Stimulated activated CD4-positive, alpha-beta T cell treated with anti-CD3 and anti-CD28 coated beads, Interleukin-2, amount 100 ng/mL, for 4 hours (primary cell): ENCODE results near the gene ACBD6.
"Not testable (repeated sequence)": the region's sequence is repeated elsewhere in the genome, so short reads cannot be mapped to it uniquely, and the experiment has no call there.

ENCODE experiments used
- DNase-seq: peaks from one replicate; pipeline ENCODE4 v3.0.0-alpha.2; 2020; ENCODE audit warnings: low read depth

Gene ACBD6

GRCh38 chr1:180415985-180416633, 86.3 kb downstream of the ACBD6 start:
- no peak for DNase-seq

- DNase-seq = no peak
These were observed 87.0 kb downstream of the ACBD6 start for GRCh38 chr1:180415236-180415848.

- DNase-seq = no peak
These were observed 89.8 kb downstream of the ACBD6 start for GRCh38 chr1:180412583-180412982.

GRCh38 chr1:180408128-180408527, 94.2 kb downstream of the ACBD6 start:
- not testable (repeated sequence) for DNase-seq

GRCh38 chr1:180407051-180407450, 95.3 kb downstream of the ACBD6 start:
- no peak for DNase-seq

GRCh38 chr1:180402551-180402950, 99.8 kb downstream of the ACBD6 start:
- no peak for DNase-seq

GRCh38 chr1:180402001-180402400, 100.4 kb downstream of the ACBD6 start:
- DNase-seq = no peak

- DNase-seq = no peak
These were observed 105.2 kb downstream of the ACBD6 start for GRCh38 chr1:180397175-180397574.

GRCh38 chr1:180392427-180393145, 109.8 kb downstream of the ACBD6 start:
- DNase-seq = no peak

- no peak for DNase-seq
These were observed 110.4 kb downstream of the ACBD6 start for GRCh38 chr1:180392020-180392419.

- DNase-seq = no peak
These were observed 115.0 kb downstream of the ACBD6 start for GRCh38 chr1:180387413-180387812.

- no peak for DNase-seq
These were observed 115.5 kb downstream of the ACBD6 start for GRCh38 chr1:180386745-180387367.

GRCh38 chr1:180385144-180385543, 117.2 kb downstream of the ACBD6 start:
- no peak for DNase-seq

- no peak for DNase-seq
These were observed 117.9 kb downstream of the ACBD6 start for GRCh38 chr1:180384286-180385005.

- no peak for DNase-seq
These were observed 119.9 kb downstream of the ACBD6 start for GRCh38 chr1:180382326-180383115.

- DNase-seq = no peak
These were observed 121.2 kb downstream of the ACBD6 start for GRCh38 chr1:180381184-180381580.

- DNase-seq = no peak
These were observed 121.9 kb downstream of the ACBD6 start for GRCh38 chr1:180380259-180381183.

- DNase-seq = no peak
These were observed 125.6 kb downstream of the ACBD6 start for GRCh38 chr1:180376800-180377199.

GRCh38 chr1:180376253-180376652, 126.1 kb downstream of the ACBD6 start:
- no peak for DNase-seq

- DNase-seq = no peak
These were observed 129.6 kb downstream of the ACBD6 start for GRCh38 chr1:180372728-180373127.
